Measurements from ENCODE around the gene CCL18.
"Not testable (repeated sequence)": the region's sequence is repeated elsewhere in the genome, so short reads cannot be mapped to it uniquely, and the experiment has no call there.

Gene CCL18, protein sequence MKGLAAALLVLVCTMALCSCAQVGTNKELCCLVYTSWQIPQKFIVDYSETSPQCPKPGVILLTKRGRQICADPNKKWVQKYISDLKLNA

GRCh38 chr17:36063786-36064541, at the start of gene CCL18:
CCL18 (plus strand) TSS chr17:36064272; CDS start chr17:36064343, 71 bp downstream.
- no peak for DNase-seq (ENCODE audit: low read depth in 2 of 2)

- DNase-seq (ENCODE audit: low read depth in 2 of 2), result no peak
These were observed 49.1 kb upstream of the CCL18 start for GRCh38 chr17:36014946-36015345.

- not testable (repeated sequence) for DNase-seq (ENCODE audit: low read depth in 2 of 2)
These were observed 48.2 kb upstream of the CCL18 start for GRCh38 chr17:36015895-36016294.

DNA sequence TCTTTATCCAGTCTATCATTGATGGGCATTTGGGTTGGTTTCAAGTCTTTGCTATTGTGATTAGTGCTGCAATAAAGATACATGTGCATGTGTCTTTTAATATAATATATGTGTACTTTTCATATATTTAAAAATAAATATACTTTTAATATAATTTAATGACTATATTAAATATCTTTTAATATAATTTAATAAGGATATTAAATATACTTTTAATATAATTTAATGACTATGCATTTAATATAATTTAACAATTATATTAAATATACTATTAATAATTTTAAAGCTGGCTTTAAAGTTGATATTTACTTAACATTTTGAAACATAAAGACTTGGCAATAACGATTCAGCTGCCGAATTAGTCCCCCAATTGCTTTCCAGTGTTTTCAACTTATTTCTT, 47.5 kb upstream of the CCL18 start:
- DNase-seq (ENCODE audit: low read depth in 2 of 2), result no peak

DNA sequence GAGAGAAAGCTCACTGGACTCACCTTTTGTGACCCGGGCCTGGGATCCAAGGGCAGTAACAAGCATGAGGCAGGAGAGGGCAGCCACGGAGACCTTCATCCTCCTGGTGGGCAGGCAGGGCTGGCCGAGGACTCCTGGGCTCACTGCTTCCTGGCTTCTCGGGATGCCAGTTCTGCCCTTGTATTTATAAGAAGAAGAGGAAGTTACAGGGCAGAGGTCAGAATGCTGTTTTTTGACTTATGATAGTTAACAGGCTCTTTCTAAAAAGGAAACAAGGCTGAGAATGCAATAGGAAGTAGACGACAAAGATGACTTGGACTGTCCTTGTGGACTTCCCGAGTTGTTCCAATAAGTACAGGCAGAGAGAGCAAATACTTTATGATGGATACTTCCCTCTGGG, 46.3 kb upstream of the CCL18 start, which contains the start of gene CCL23:
TSS of gene CCL23 (minus strand) at position 174 of the 400 bp plus-strand sequence. CDS start at position 99, 75 bp downstream.
- no peak for DNase-seq (ENCODE audit: low read depth in 2 of 2)

DNA sequence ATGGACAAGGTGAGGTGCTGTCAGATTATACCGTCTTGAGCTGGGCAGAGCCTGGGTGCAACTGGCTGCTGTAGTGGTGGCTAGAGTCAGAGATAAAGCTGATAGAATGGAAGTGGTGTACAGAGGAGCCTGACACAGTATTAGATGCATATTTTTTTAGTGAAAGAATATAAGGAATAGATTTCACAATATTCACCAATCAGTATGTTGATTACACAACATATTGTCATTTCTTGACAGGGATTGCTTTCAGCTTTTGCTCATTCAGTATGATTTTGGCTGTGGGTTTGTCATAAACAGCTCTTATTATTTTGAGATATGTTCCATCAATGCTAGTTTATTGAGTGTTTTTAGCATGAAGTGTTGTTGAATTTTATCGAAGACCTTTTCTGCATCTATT, 44.6 kb upstream of the CCL18 start:
- DNase-seq (ENCODE audit: low read depth in 2 of 2), result no peak

DNA sequence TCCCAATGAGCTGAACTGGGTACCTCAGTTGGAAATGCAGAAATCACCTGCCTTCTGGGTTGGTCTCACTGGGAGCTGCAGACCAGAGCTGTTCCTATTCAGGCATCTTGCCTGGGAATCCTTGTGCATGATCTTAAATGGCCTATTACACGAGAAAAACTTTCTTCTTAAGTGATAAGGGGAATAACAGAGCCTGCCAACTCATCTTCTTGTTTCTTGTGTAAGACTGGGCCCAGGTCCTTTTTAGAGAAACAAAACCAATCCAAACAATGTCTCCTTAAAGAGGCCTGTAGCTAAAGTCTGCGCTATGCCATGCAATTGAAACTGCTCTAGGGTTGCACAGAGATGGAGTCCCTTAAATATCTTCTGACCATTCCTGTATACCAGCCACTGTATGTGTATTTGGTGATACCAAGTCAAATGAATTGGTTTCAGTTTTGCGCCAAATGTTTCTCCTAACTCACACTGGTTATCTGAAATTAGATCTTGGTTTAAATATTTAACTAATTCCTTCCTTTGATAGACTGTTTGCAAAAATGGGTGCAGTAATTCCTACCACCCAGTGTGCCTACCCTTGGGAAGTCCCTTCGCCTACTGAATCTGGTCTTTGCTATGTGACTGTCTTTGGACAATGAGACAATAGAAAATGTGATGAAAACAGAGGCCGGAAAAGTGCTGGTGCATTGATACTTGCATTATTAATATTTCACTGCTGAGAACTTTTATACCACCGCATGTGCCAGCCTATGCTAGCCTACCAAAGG, 39.8 kb upstream of the CCL18 start:
- DNase-seq (ENCODE audit: low read depth in 2 of 2), result no peak

- no peak for DNase-seq (ENCODE audit: low read depth in 2 of 2)
These were observed 36.3 kb upstream of the CCL18 start for GRCh38 chr17:36027761-36028160.

DNA sequence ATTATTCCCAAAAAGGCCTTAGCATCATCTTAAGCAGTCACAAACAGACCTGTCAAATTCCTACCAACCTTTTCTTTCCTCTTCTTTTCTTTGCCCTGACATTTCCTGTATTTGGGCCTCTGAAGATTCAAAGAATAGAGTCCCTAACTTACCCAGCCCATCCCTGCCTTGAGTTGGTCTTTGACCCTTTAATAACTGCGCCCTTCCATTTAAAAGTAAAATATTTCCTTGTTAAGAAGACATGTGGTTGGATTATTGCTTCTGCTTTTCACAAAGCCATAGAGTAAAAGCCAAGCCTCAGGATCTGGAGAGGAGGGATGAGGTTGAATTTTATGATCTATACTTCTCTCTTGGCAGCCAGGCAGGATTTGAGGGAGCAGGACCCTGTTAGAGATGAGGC, 33.1 kb upstream of the CCL18 start:
- DNase-seq (ENCODE audit: low read depth in 2 of 2), result no peak

GRCh38 chr17:36034127-36034526, 29.9 kb upstream of the CCL18 start:
- DNase-seq (ENCODE audit: low read depth in 2 of 2), result no peak

- no peak for DNase-seq (ENCODE audit: low read depth in 2 of 2)
These were observed 27.8 kb upstream of the CCL18 start for GRCh38 chr17:36036235-36036634.

DNA sequence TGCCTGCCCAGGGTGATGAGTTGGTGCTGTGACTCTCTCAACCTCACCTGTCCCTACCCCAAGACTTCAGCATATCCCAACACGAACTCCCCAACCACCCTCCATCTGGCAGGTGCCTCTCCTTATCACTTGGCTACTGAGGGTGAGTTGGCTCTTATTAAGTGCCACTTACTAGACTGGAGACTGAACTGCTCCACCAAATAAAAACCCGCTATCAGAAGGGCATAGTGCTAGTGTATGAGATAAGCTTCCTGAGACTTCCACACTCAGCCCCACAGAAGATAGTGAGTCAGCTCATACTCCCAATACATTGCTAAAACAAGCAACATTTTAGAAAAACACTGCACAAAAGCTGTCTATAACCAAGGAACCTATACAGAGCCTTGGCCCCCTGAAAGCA, 16.0 kb upstream of the CCL18 start:
- no peak for DNase-seq (ENCODE audit: low read depth in 2 of 2)

- no peak for DNase-seq (ENCODE audit: low read depth in 2 of 2)
These were observed 14.4 kb upstream of the CCL18 start for GRCh38 chr17:36049643-36050042.

DNA sequence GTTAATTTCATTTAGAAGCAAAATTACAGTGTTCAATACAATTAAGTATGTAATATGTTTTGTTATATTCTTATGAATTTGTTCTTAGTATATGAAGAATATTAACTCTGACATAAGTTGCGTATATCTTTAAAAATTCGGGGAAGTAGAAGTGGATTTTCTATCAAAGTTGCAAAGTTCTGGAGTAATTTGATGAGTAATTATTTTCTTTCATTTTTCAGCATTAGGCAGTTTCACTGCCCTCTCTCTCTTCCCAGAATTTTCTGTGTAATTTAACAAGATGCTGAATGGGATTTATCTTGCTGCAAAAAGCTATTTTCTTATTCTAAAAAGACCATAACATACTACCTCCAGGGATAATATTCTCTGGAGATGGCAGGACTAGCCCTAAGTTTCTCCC, 8.9 kb upstream of the CCL18 start:
- DNase-seq (ENCODE audit: low read depth in 2 of 2), result no peak

GRCh38 chr17:36055921-36056520, 8.1 kb upstream of the CCL18 start:
- DNase-seq (ENCODE audit: low read depth in 2 of 2), result no peak

DNA sequence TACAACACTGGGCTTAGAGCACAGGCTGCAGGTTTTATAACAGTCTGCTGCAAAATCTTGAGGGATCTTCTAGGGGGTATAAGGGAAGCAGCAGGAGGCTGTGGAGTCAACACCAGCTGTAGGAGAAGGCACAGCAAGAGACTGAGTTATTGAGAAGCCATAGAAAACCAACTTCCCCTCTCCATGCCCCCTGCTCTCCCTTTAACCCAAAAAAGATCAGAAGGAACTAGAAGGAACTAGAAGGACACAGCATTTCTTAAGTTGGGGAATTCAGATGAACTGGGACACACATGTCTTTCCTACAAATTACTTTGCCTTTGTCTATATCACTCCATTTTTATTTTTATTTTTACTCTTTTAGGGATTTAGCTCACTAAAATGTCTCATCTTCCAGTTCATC, 6.2 kb upstream of the CCL18 start:
- DNase-seq (ENCODE audit: low read depth in 2 of 2), result no peak

GRCh38 chr17:36059406-36059805, 4.7 kb upstream of the CCL18 start:
- no peak for DNase-seq (ENCODE audit: low read depth in 2 of 2)

DNA sequence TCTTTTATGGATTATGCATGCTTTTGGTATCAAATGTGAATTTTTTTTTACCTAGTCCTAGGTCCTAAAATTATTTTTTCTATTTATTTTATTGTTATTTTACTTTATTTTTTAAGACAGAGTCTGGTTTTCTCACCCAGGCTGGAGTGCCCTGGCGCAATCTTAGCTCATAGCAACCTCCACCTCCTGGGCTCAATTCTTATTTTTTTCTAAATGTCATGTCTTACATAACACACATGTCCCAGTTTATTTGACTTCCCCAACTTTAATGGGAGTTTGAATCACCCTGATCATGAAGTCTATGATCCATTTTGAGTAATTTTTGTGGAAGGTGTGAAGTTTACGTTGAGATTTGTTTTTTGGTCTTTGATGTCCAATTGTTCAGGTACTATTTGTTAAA, 3.3 kb upstream of the CCL18 start:
- DNase-seq (ENCODE audit: low read depth in 2 of 2), result no peak

DNA sequence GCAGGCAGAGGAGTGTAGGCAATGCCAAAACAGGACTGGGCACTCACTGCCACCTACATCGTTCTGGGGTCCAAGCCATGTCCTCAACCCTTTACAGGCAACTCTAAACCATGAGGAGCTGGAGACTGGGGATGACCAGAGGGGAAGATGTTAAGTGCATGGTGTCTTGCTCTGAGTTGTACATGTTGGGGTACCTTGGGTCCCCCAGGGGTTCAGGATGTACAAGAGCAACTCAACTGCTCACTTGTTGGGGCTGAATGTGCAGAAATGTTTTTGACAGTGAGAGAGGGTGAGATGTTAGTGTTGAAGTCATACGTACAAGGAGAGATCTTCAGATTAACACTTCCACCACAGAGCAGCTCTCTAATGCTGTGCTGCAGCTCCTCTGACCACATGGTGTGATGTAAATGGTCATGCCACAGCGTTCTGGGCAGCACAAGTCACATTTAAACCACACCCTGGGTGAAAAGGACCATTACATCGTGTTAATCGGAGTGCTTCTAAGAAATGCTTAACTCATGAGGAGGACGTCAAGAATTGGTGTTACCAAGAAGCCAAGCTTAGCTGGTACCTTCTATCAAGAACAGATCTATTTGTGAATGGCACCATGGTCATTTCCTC, 2.4 kb downstream of the CCL18 start:
- no peak for DNase-seq (ENCODE audit: low read depth in 2 of 2)

DNA sequence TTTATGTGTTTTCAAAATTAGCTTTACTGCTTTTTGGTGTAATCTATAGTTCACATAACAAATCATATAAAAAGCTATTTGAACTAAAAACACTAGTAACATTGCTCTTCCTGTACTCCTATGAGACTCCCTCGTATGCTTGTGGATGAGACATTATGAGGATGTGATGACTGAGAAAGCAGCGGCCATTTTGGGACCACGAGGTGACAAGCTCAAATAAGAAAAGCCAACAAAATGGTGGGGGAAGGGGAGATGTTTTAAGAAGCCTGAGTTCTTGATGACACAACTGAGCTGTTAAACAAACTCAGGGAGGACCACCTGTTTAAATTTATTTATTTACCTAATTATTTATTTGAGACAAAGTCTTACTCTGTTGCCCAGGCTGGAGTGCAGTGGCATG, 4.5 kb downstream of the CCL18 start:
- no peak for DNase-seq (ENCODE audit: low read depth in 2 of 2)

- no peak for DNase-seq (ENCODE audit: low read depth in 2 of 2)
These were observed 5.1 kb downstream of the CCL18 start for GRCh38 chr17:36069136-36069535.

DNA sequence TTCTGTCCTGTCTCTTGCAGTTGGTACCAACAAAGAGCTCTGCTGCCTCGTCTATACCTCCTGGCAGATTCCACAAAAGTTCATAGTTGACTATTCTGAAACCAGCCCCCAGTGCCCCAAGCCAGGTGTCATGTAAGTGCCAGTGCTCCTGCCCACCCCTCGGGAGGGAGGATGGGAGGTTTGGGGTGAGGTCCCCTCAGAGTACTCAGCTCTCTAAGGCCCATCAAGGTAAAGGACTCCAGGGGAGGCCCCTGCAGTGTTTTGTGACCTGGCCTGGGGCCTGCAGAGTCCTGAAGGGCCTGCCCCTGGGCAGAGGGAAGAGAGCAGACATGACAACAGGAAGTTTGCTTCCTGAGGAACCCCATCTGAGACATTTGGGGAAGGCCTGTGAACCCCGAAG, 6.4 kb downstream of the CCL18 start:
- no peak for DNase-seq (ENCODE audit: low read depth in 2 of 2)
